Activated naive CD8-positive, alpha-beta T cell treated with anti-CD3 and anti-CD28 coated beads, Interleukin-2, amount 10 ng/mL, durations not matched to agents 7 days and 5 days (primary cell): ENCODE results near the gene GFY. TPM values are rescaled to one million over a fixed set of nuclear protein-coding genes. Genes with fewer than 3 reads are reported as not detected.

Experiments
- ATAC-seq: fragments of 150-1000 bp; cut with Tn5 transposase; one replicate; pipeline ENCODE4 v1.10.0; 2021; ENCODE audit warnings: low read depth, moderate library complexity
- POLR2A ChIA-PET: fragments of 350-600 bp; sonication (Branson Sonifier 250); formaldehyde crosslinking; loops from one replicate; lab custom pipeline; 2021; ENCODE audit warnings: antibody characterized with exemption; lab: Charles Lee
- DNase-seq: peaks from one replicate; pipeline ENCODE4 v3.0.0; 2021
- H3K27ac Mint-ChIP-seq: one replicate; pipeline ENCODE4 v1.8.0; 2022; ENCODE audit warnings: mild to moderate bottlenecking, mixed read lengths
- H3K27me3 Mint-ChIP-seq: one replicate; pipeline ENCODE4 v1.8.0; 2022; ENCODE audit warnings: mild to moderate bottlenecking, moderate library complexity, mixed read lengths
- H3K36me3 Mint-ChIP-seq: one replicate; pipeline ENCODE4 v1.8.0; 2021; ENCODE audit warnings: mild to moderate bottlenecking, mixed read lengths
- H3K4me1 Mint-ChIP-seq: one replicate; pipeline ENCODE4 v1.8.0; 2021; ENCODE audit warnings: mixed read lengths
- H3K4me3 Mint-ChIP-seq: one replicate; pipeline ENCODE4 v1.8.0; 2022; ENCODE audit warnings: mild to moderate bottlenecking, moderate library complexity, mixed read lengths
- H3K9me3 Mint-ChIP-seq: one replicate; pipeline ENCODE4 v1.8.0; 2021; ENCODE audit warnings: mixed read lengths
- total RNA-seq, 2 experiments: library from RNA; stranded (reverse); gene quantifications; one replicate each; pipeline ENCODE4 v1.2.3, GENCODE V29; 2021

The GFY gene
- total RNA-seq, 2 experiments from 2014 or later: not detected

DNA sequence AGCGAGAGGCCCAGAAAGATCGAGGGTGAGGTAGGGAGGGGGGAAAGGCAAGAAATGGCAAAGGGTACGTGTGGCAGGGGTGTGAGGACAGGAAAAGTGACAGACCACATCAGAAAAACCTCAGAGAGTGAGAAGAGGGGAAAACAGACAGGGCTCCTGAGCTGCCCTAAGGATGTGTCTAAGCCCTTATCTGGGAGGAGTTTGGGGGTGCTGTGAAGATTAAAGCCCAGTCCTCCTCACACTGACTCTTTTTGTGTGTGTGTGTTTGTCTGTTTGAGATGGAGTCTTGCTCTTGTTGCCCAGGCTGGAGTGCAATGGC lies 1.2 kb upstream of the GFY start:
- Mint-ChIP-seq H3K4me1 (peaks cover 54% of the 10 kb centered on the region), H3K36me3 (no peaks in the 10 kb centered on the region), H3K9me3 (no peaks in the 10 kb centered on the region), H3K27me3 (peaks cover 91% of the 10 kb centered on the region), H3K27ac (no peak overlapping the region), H3K4me3 (peak overlapping the region; percentile 72)
- POLR2A ChIA-PET: interaction anchor here (0.6 to 2.2 kb wide), 4 partner anchors 10 to 28 kb away, joined by 3 to 6 read pairs (median 5); partner anchors contain the start of gene PIH1D1
- ATAC-seq (peak; percentile 32), DNase-seq (no peak)

- POLR2A ChIA-PET: interaction anchor here (1.3 to 3.2 kb wide), 3 partner anchors 16 to 91 kb away, joined by 3 to 16 read pairs (median 4); partner anchors contain the start of gene CD37
- Mint-ChIP-seq H3K36me3 (no peaks in the 10 kb centered on the region), H3K4me3 (no peak overlapping the region), H3K4me1 (peaks cover 55% of the 10 kb centered on the region), H3K27ac (peak overlapping the region; percentile 22), H3K9me3 (no peaks in the 10 kb centered on the region), H3K27me3 (peaks cover 85% of the 10 kb centered on the region)
- DNase-seq (peak; percentile 59), ATAC-seq (no peak)
These were observed 869 bp downstream of the GFY start for GRCh38 chr19:49425922-49426592.

- Mint-ChIP-seq H3K4me1 (peaks cover 51% of the 10 kb centered on the region), H3K27ac (peak overlapping the region; percentile 24), H3K4me3 (no peak overlapping the region), H3K36me3 (no peaks in the 10 kb centered on the region), H3K27me3 (peaks cover 86% of the 10 kb centered on the region), H3K9me3 (no peaks in the 10 kb centered on the region)
- POLR2A ChIA-PET: interaction anchor here (3.2 kb wide), 1 partner anchor 17 kb away, joined by 16 read pairs; no protein-coding TSS in a partner anchor
- DNase-seq (no peak), ATAC-seq (no peak)
These were observed 2.2 kb downstream of the GFY start for GRCh38 chr19:49427339-49427738.

GRCh38 chr19:49427855-49428546 lies 2.8 kb downstream of the GFY start:
- peak; percentile 60 for DNase-seq
- no peaks in the 10 kb centered on the region for H3K9me3 Mint-ChIP-seq
- H3K4me3 Mint-ChIP-seq: peak overlapping the region; percentile 56
- H3K4me1 Mint-ChIP-seq: peaks cover 47% of the 10 kb centered on the region
- H3K27me3 Mint-ChIP-seq: peaks cover 88% of the 10 kb centered on the region
- ATAC-seq: peak; percentile 44
- peak overlapping the region; percentile 51 for H3K27ac Mint-ChIP-seq
- H3K36me3 Mint-ChIP-seq: no peaks in the 10 kb centered on the region
- POLR2A ChIA-PET: interaction anchor here (3.2 kb wide), 1 partner anchor 18 kb away, joined by 16 read pairs; no protein-coding TSS in a partner anchor

DNA sequence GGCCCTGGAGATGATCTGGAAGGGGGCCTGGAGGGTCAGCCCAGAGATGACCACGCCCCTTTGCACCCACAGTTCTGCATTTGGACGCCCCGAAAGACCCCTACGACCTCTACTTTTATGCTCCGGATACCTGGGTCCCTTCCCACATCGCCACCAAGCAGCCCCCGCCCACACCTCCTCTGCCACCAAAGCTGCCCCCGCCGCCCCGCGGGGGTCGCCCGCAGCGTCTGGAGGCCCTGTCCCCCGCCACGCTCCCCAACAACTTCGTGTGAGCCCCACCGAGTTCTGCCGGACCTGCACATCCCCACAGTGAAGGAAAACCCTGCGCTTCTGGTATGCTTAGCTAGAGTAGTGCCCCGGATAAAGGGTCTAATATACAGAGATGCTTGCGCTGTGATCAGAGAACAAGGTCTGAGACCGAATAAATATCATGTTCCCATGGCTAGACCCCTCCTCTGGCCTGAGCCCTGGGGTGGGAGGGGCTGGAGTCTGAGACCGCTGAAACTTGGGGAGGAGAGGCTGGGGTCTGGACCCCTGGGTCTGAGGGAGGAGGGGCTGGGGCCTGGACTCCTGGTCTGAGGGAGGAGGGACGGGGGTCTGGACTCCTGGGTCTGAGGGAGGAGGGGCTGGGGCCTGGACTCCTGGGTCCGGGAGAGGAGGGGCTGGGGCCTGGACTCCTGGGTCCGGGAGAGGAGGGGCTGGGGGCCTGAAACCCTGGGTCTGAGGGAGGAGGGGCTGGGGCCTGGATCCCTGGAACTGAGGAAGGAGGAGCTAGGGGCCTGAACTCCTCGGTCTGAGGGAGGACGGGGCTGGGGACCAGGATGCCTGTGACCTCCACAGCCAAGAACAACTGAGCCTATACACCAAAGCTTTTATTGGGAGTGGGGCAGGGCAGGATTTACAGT lies 3.6 kb downstream of the GFY start:
- DNase-seq (no peak), ATAC-seq (no peak)
- H3K27ac Mint-ChIP-seq: no peak overlapping the region
- peaks cover 90% of the 10 kb centered on the region for H3K27me3 Mint-ChIP-seq
- peaks cover 48% of the 10 kb centered on the region for H3K4me1 Mint-ChIP-seq
- H3K36me3 Mint-ChIP-seq: no peaks in the 10 kb centered on the region
- peak overlapping the region; percentile 56 for H3K4me3 Mint-ChIP-seq
- POLR2A ChIA-PET: no interaction called here
- H3K9me3 Mint-ChIP-seq: no peaks in the 10 kb centered on the region

GRCh38 chr19:49430172-49430677 lies 5.0 kb downstream of the GFY start:
- Mint-ChIP-seq H3K4me3 (no peak overlapping the region), H3K9me3 (no peaks in the 10 kb centered on the region), H3K27ac (no peak overlapping the region), H3K4me1 (peaks cover 39% of the 10 kb centered on the region), H3K36me3 (no peaks in the 10 kb centered on the region), H3K27me3 (peaks cover 90% of the 10 kb centered on the region)
- POLR2A ChIA-PET: no interaction called here
- DNase-seq: no peak
- no peak for ATAC-seq

DNA sequence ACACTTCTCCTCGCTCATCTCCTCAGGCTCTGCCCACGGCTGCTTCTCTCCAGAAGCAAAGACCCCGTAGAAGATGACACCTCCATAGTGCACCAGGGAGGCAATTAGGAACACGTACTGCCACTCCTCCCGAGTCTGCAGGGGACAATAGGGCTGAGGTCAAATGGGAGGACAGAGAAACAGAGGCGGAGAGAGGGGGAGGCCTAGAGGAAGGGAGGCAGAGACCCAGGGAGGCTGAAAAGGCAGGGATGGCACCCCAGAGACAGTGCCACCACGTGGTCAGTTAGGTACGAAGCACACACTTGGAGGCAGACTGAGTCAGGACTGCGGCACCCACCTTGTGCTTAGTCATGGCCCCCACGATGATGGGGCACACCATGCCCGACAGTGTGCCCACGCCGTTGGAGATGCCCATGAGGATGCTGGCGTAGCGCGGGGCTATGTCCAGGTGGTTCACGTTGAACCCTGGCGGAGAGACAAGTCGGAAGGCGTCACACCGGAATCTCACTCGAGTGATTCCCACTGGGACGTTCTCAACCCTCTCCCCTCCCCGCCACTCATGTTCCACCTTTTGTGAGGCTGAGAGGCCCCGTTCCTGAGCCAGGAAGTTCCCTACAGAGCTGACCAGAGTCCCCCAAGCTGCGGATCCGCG lies 5.6 kb downstream of the GFY start:
- H3K36me3 Mint-ChIP-seq: no peaks in the 10 kb centered on the region
- no peak overlapping the region for H3K4me3 Mint-ChIP-seq
- H3K4me1 Mint-ChIP-seq: peaks cover 37% of the 10 kb centered on the region
- POLR2A ChIA-PET: interaction anchor here (1.0 kb wide), 1 partner anchor 29 kb away, joined by 3 read pairs; no protein-coding TSS in a partner anchor
- peaks cover 90% of the 10 kb centered on the region for H3K27me3 Mint-ChIP-seq
- ATAC-seq (no peak), DNase-seq (no peak)
- no peaks in the 10 kb centered on the region for H3K9me3 Mint-ChIP-seq
- no peak overlapping the region for H3K27ac Mint-ChIP-seq

DNA sequence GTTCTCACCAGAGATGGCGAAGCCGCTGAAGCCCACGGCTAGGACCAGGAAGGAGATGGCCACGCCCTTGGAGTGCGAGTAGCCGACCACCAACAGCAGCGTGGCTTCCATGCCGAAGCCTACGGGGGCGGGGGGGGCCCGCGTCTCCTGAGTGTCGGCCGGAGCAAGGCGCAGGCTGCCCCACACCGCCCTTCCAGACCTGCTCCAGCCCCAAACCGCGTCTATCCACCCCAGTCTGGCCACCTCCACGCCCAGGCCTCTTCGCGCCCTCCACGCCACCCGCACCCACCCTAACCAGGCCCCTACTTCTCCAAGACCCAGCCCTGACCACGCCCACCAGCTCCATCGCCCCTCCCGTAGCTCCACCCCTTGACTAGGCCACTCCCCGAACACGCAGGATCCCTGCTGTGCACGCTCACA lies 6.2 kb downstream of the GFY start:
- peaks cover 90% of the 10 kb centered on the region for H3K27me3 Mint-ChIP-seq
- POLR2A ChIA-PET: interaction anchor here (1.0 kb wide), 1 partner anchor 30 kb away, joined by 3 read pairs; no protein-coding TSS in a partner anchor
- no peak for DNase-seq
- no peak overlapping the region for H3K27ac Mint-ChIP-seq
- peaks cover 38% of the 10 kb centered on the region for H3K4me1 Mint-ChIP-seq
- ATAC-seq: no peak
- no peaks in the 10 kb centered on the region for H3K9me3 Mint-ChIP-seq
- H3K4me3 Mint-ChIP-seq: no peak overlapping the region
- no peaks in the 10 kb centered on the region for H3K36me3 Mint-ChIP-seq

DNA sequence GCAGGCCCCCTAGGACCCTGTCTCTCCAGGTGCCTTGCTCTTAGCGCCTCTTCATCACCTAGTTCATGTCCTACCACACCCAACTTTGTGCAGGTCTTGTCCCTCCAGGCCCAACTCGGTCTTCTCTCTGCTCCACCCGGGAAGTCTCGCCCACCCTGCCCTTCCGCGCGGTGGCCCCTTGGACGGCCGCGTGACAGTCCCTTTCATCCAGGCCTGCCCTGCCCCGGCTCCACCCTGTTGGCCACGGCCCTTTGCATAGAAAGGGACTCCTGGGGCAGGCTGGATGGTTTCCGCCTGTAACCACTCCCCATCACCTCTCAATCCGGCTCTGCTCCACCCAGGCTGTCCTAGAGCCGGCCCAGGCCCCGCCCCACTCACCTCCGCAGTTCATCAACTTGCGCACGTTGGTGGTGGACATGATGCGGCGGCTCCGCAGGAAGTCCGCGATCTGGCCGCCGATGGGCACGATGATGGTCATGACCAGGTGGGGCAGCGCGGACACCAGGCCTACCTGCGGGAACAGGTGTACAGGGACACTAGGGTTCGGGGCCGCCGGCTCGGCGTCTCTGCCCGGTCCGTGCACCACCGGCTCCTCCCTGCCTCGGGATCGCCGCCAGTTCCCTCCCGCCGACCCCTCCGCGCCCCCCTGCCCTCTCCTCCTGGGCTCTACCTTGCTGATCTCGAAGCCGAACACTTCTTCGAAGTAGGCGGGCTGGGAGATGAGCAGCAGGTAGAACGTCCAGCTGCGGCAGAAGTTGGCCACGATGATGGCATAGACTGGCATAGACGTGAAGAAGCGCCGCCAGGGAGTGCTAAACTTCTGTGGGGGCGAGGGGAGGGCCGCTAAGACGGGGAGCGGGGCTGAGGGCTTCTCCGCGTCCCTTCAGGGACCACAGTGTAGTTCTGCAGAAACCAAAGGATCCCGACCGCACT lies 7.2 kb downstream of the GFY start:
- POLR2A ChIA-PET: interaction anchor here (1.0 kb wide), 1 partner anchor 31 kb away, joined by 3 read pairs; no protein-coding TSS in a partner anchor
- H3K27ac Mint-ChIP-seq: no peak overlapping the region
- no peaks in the 10 kb centered on the region for H3K36me3 Mint-ChIP-seq
- H3K4me1 Mint-ChIP-seq: peaks cover 30% of the 10 kb centered on the region
- H3K27me3 Mint-ChIP-seq: peaks cover 90% of the 10 kb centered on the region
- H3K9me3 Mint-ChIP-seq: no peaks in the 10 kb centered on the region
- no peak for DNase-seq
- ATAC-seq: peak; percentile 67
- peak overlapping the region; percentile 54 for H3K4me3 Mint-ChIP-seq

GRCh38 chr19:49433240-49433901 lies 8.2 kb downstream of the GFY start:
- no peaks in the 10 kb centered on the region for H3K36me3 Mint-ChIP-seq
- peak overlapping the region; percentile 57 for H3K4me3 Mint-ChIP-seq
- peaks cover 26% of the 10 kb centered on the region for H3K4me1 Mint-ChIP-seq
- H3K27ac Mint-ChIP-seq: peak overlapping the region; percentile 46
- POLR2A ChIA-PET: interaction anchor here (0.9 to 1.0 kb wide), 3 partner anchors 9 to 17 kb away, joined by 3 to 4 read pairs (median 3); no protein-coding TSS in a partner anchor
- H3K27me3 Mint-ChIP-seq: peaks cover 92% of the 10 kb centered on the region
- DNase-seq (no peak), ATAC-seq (no peak)
- H3K9me3 Mint-ChIP-seq: no peaks in the 10 kb centered on the region

DNA sequence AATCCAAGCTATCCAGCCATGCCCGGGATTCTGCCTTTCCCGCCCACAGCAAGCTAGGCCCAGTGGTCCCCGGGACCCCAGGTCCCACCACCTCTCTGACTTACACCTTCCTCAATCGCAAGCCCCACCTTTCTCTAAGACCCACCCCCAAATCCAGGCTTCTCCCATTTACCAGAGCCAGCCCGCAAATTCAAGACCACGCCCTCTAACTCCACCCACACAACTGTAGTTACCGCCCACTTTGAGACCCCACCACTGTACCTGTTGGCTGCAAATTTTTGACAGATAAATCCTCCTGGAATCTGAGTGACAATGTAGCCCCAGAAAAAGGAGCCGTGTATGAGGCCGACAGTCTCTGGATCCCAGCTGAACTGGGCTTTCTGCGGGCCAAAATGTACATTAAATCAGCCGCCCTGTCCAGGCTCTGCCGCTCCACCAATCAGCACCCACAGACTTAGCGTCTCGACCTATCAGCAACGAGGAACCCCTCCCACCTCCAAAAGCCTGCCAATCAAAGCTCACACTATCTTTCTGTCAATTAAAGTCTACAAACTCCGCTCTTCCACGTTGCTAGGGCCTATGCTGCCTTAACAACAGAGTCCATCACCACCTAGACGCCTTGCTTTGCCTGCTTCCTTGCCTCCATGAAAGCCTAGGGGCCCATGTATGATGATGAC lies 9.9 kb downstream of the GFY start:
- POLR2A ChIA-PET: no interaction called here
- DNase-seq: no peak
- H3K36me3 Mint-ChIP-seq: no peaks in the 10 kb centered on the region
- no peaks in the 10 kb centered on the region for H3K9me3 Mint-ChIP-seq
- no peak for ATAC-seq
- H3K4me1 Mint-ChIP-seq: peaks cover 21% of the 10 kb centered on the region
- no peak overlapping the region for H3K4me3 Mint-ChIP-seq
- H3K27ac Mint-ChIP-seq: no peak overlapping the region
- peaks cover 94% of the 10 kb centered on the region for H3K27me3 Mint-ChIP-seq
